ENCODE data around the gene FRMD5. TPM values are rescaled to one million over a fixed set of nuclear protein-coding genes. Genes with fewer than 3 reads are reported as not detected.

FRMD5 gene
- total RNA-seq, 1 experiment from 2014 or later = 6.5 TPM

GRCh38 chr15:43920815-43921214 lies 274.3 kb downstream of the FRMD5 start:
- ChIA-PET POLR2A (ENCODE audit: unreplicated experiment) (no interaction called here), CTCF (no interaction called here)
- Histone ChIP-seq H3K36me3 (ENCODE audit: low read depth) (no peaks in the 10 kb centered on the region), H3K27ac (no peak overlapping the region), H4K20me1 (ENCODE audit: insufficient read depth) (no peaks in the 10 kb centered on the region; the same call in 1 of the 2 replicates), H3K4me2 (no peak overlapping the region), H3K9me2 (ENCODE audit: insufficient read depth) (no peaks in the 10 kb centered on the region), H3K79me2 (ENCODE audit: low read depth) (no peaks in the 10 kb centered on the region), H2AFZ (no peak overlapping the region), H3K27me3 (ENCODE audit: insufficient read depth, low read depth) (no peaks in the 10 kb centered on the region), H3K9me3 (ENCODE audit: insufficient read depth, low read depth) (no peaks in the 10 kb centered on the region), H3K4me1 (replicated peaks; ENCODE audit: insufficient read depth) (peaks cover 10% of the 10 kb centered on the region; the same call in 1 of the 2 replicates), H3F3A (ENCODE audit: insufficient read depth, low read depth) (no peaks in the 10 kb centered on the region), H3K4me3 (no peak overlapping the region)
- intact Hi-C loops (cut with micrococcal nuclease; ENCODE audit: unreplicated experiment) = no loop called here
- BruUV-seq (replicated peaks) = no TSS peak
- DNase-seq = no peak
- TF ChIP-seq EZH2 (IDR thresholded peaks at IDR 0.05; ENCODE audit: low read depth) (no peak), CTCF (conservative IDR thresholded peaks at IDR 0.05) (no peak)

DNA sequence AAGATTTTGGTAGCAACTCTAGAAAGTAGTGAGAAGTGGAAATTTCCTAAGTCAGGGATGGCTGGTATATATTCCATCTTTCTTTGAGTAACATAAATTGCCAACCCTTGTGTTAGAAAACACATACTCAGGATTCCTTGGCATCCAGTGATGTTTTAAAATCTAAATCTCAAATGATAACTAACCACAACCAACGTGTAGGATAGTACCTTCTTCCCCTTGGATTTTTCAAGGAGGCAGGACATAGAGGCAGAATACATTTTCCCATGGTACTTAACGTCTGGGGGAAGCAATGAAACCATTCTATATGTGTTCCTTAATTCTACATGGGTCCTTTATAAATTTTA lies 274.8 kb downstream of the FRMD5 start:
- H3K27me3 ChIP-seq (ENCODE audit: insufficient read depth, low read depth) = no peaks in the 10 kb centered on the region
- CTCF ChIA-PET = no interaction called here
- no TSS peak for BruUV-seq (replicated peaks)

DNA sequence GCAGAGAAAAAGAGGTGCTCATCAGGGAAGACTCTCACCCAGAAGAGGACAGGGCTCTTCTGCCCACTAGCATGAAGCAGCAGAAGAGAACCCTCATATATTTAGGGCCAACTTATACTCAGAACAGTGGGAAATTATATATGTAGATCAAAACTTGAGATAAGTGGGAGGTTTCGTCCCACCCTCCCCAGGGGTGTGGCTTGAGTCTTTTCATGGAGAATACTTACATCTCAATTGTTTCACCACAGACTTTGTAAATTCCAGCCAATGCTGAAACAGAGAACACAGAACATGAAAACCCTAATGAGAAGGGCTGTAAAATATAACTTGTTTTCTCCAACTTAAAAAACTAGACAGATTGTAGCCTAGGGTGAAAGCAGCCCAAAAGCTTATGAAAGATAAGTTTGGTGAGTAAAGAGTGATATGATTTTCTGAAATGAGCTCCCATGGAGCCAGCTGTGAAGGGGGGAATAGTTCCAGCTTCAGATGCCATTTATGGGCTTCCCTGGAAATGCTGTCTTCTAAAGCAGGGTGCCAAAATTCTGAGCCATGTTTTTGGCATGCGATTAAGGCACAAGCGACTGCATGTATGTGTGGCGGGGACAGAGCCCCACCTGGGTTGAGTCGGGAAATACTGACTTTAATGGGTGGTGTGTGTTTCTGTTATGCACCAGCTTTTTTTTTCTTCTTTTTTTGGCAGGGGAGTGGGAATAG lies 275.4 kb downstream of the FRMD5 start:
- H3K4me2 ChIP-seq = no peak overlapping the region
- H3K4me3 ChIP-seq = no peak overlapping the region
- H3K9me2 ChIP-seq (ENCODE audit: insufficient read depth) = no peaks in the 10 kb centered on the region
- no peak overlapping the region for H2AFZ ChIP-seq
- ChIA-PET CTCF (no interaction called here), POLR2A (ENCODE audit: unreplicated experiment) (no interaction called here)
- H3K27ac ChIP-seq = no peak overlapping the region
- DNase-seq = no peak
- no TSS peak for BruUV-seq (replicated peaks)
- no peak for TF ChIP-seq CTCF (conservative IDR thresholded peaks at IDR 0.05)
- TF ChIP-seq EZH2 (IDR thresholded peaks at IDR 0.05; ENCODE audit: low read depth) = no peak
- peaks cover 10% of the 10 kb centered on the region; the same call in 1 of the 2 replicates for H3K4me1 ChIP-seq (replicated peaks; ENCODE audit: insufficient read depth)
- H3F3A ChIP-seq (ENCODE audit: insufficient read depth, low read depth) = no peaks in the 10 kb centered on the region
- no peaks in the 10 kb centered on the region for H3K9me3 ChIP-seq (ENCODE audit: insufficient read depth, low read depth)
- H4K20me1 ChIP-seq (ENCODE audit: insufficient read depth) = no peaks in the 10 kb centered on the region; the same call in 1 of the 2 replicates
- no peaks in the 10 kb centered on the region for H3K79me2 ChIP-seq (ENCODE audit: low read depth)
- no peaks in the 10 kb centered on the region for H3K27me3 ChIP-seq (ENCODE audit: insufficient read depth, low read depth)
- intact Hi-C loops (cut with micrococcal nuclease; ENCODE audit: unreplicated experiment) = no loop called here
- no peaks in the 10 kb centered on the region for H3K36me3 ChIP-seq (ENCODE audit: low read depth)

More for the DNA sequence above, 274.8 kb downstream of the FRMD5 start:
- Histone ChIP-seq H3K4me3 (no peak overlapping the region), H3K4me2 (no peak overlapping the region), H3F3A (ENCODE audit: insufficient read depth, low read depth) (no peaks in the 10 kb centered on the region), H2AFZ (no peak overlapping the region), H3K79me2 (ENCODE audit: low read depth) (no peaks in the 10 kb centered on the region), H3K9me2 (ENCODE audit: insufficient read depth) (no peaks in the 10 kb centered on the region), H4K20me1 (ENCODE audit: insufficient read depth) (no peaks in the 10 kb centered on the region; the same call in 1 of the 2 replicates), H3K4me1 (replicated peaks; ENCODE audit: insufficient read depth) (peaks cover 10% of the 10 kb centered on the region; the same call in 1 of the 2 replicates), H3K9me3 (ENCODE audit: insufficient read depth, low read depth) (no peaks in the 10 kb centered on the region), H3K36me3 (ENCODE audit: low read depth) (no peaks in the 10 kb centered on the region), H3K27ac (no peak overlapping the region)
- intact Hi-C loops (cut with micrococcal nuclease; ENCODE audit: unreplicated experiment) = no loop called here
- POLR2A ChIA-PET (ENCODE audit: unreplicated experiment) = no interaction called here
- DNase-seq = no peak
- no peak for TF ChIP-seq CTCF (conservative IDR thresholded peaks at IDR 0.05)
- no peak for TF ChIP-seq EZH2 (IDR thresholded peaks at IDR 0.05; ENCODE audit: low read depth)
